Trophoblast cell (in vitro differentiated cells and primary cell): ENCODE results near the gene MAP1A.

Experiments used
- DNase-seq, 2 donors: peaks; one replicate each; pipeline ENCODE4 v3.0.0-alpha.2; 2016
- H2AFZ ChIP-seq: 2 replicates; pipeline ENCODE4 v1.6.1; 2013; ENCODE audit warnings: low read length, moderate library complexity, mild to moderate bottlenecking; ENCODE audit not compliant: insufficient read depth, poor library complexity
- H2AK5ac ChIP-seq: 2 replicates; pipeline ENCODE4 v1.6.1; 2013; ENCODE audit warnings: mild to moderate bottlenecking, low read length
- H2BK120ac ChIP-seq: 2 replicates; pipeline ENCODE4 v1.6.1; 2013; ENCODE audit warnings: low read length, mild to moderate bottlenecking, moderate library complexity; ENCODE audit not compliant: insufficient read depth, poor library complexity
- H2BK12ac ChIP-seq: 2 replicates; pipeline ENCODE4 v1.6.1; 2013; ENCODE audit warnings: mild to moderate bottlenecking, low read length, moderate library complexity
- H2BK5ac ChIP-seq: 2 replicates; pipeline ENCODE4 v1.6.1; 2013; ENCODE audit warnings: low read length, low read depth, moderate library complexity, mild to moderate bottlenecking; ENCODE audit not compliant: poor library complexity
- H3K14ac ChIP-seq: 2 replicates; pipeline ENCODE4 v1.6.1; 2013; ENCODE audit warnings: mild to moderate bottlenecking, low read length
- H3K18ac ChIP-seq: 2 replicates; pipeline ENCODE4 v1.6.1; 2013; ENCODE audit warnings: mild to moderate bottlenecking, low read length
- H3K23ac ChIP-seq: 2 replicates; pipeline ENCODE4 v1.6.1; 2013; ENCODE audit warnings: low read length
- H3K27ac ChIP-seq: 2 replicates; pipeline ENCODE4 v1.5.1; 2013; ENCODE audit warnings: low read depth, mild to moderate bottlenecking, inconsistent platforms, low read length, moderate library complexity
- H3K27me3 ChIP-seq: 2 replicates; pipeline ENCODE4 v1.6.1; 2013; ENCODE audit warnings: inconsistent platforms, mild to moderate bottlenecking, low read length, moderate library complexity; ENCODE audit not compliant: insufficient read depth
- H3K36me3 ChIP-seq, 2 experiments: 1 replicate in 1 of 2; 2 replicates in 1 of 2; pipeline ENCODE4 v1.6.1; 2013; ENCODE audit warnings: low read length in 2 of 2, mild to moderate bottlenecking in 2 of 2, moderate library complexity in 1 of 2; ENCODE audit not compliant: insufficient read depth in 2 of 2, control insufficient read depth in 1 of 2
- H3K4ac ChIP-seq: 2 replicates; pipeline ENCODE4 v1.6.1; 2013; ENCODE audit warnings: low read depth, mild to moderate bottlenecking, low read length, moderate library complexity
- H3K4me1 ChIP-seq, 2 experiments: 1 replicate in 1 of 2; 2 replicates in 1 of 2; pipeline ENCODE4 v1.6.1; 2013; ENCODE audit warnings: low read length in 2 of 2, mild to moderate bottlenecking in 2 of 2, moderate library complexity in 1 of 2; ENCODE audit not compliant: insufficient read depth in 2 of 2, control insufficient read depth in 1 of 2
- H3K4me2 ChIP-seq: 2 replicates; pipeline ENCODE4 v1.6.1; 2013; ENCODE audit warnings: inconsistent platforms, mild to moderate bottlenecking, low read length, moderate library complexity
- H3K4me3 ChIP-seq: 2 replicates; pipeline ENCODE4 v1.5.1; 2013; ENCODE audit warnings: mild to moderate bottlenecking, low read depth, low read length, inconsistent platforms
- H3K79me1 ChIP-seq: one replicate; pipeline ENCODE4 v1.6.1; 2013; ENCODE audit warnings: low read length
- H3K79me2 ChIP-seq: 2 replicates; pipeline ENCODE4 v1.6.1; 2013; ENCODE audit warnings: low read length, mild to moderate bottlenecking; ENCODE audit not compliant: control insufficient read depth, insufficient read depth, poor library complexity
- H3K9ac ChIP-seq: 2 replicates; pipeline ENCODE4 v1.6.1; 2013; ENCODE audit warnings: mild to moderate bottlenecking, low read length
- H3K9me3 ChIP-seq: 2 replicates; pipeline ENCODE4 v1.6.1; 2013; ENCODE audit warnings: low read depth, mild to moderate bottlenecking, control low read depth, inconsistent platforms, low read length; ENCODE audit not compliant: insufficient read depth
- H4K12ac ChIP-seq: 2 replicates; pipeline ENCODE4 v1.6.1; 2013; ENCODE audit warnings: low read depth, mild to moderate bottlenecking, low read length, moderate library complexity
- H4K8ac ChIP-seq: 2 replicates; pipeline ENCODE4 v1.6.1; 2013; ENCODE audit warnings: low read depth, mild to moderate bottlenecking, low read length, moderate library complexity
- H4K91ac ChIP-seq: one replicate; pipeline ENCODE4 v1.6.1; 2013; ENCODE audit warnings: low read depth, mild to moderate bottlenecking, low read length, moderate library complexity
- WGBS: extraction: QIAGEN DNeasy Blood & Tissue Kit; methylation state at CpG from one replicate; pipeline ENCODE4 v1.1.7; 2013; ENCODE audit warnings: missing lambda C conversion rate; ENCODE audit not compliant: insufficient read length, insufficient coverage; ENCODE audit errors: extremely low coverage; 5-methylcytosine and 5-hydroxymethylcytosine counted together

MAP1A gene

DNA sequence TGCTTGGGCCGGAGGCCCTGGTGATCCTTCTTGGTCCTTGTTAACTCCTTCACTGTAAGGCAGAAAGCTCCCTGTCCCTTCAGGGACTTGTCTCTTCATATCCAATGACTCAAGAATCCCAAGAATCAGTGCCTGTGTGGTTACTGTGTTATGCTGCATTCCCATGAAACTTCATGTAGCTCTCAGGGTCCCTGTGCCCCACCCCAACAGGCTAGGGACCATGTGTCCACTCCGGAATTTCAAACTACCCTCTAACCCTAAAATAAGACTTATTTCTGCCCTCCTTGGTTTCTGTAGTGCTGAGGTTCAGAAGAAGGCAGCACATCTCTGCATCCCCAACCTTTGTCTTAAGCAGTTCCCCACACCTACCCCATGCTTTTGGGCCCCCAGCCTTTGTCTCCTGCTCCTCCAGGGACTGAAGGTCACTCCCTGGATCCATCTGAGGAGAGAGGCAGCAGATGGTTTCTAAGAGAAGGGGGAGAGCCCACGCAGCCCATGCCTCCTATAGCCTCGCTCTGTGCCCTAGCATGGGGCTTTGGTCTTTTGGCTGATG, 531 bp upstream of the MAP1A start:
- no peak for DNase-seq
- Histone ChIP-seq H2AK5ac (no peak overlapping the region), H3K4me1 (peaks cover 9 to 21% of the 10 kb centered on the region in 2 experiments), H4K12ac (no peak overlapping the region), H3K79me2 (no peaks in the 10 kb centered on the region), H3K36me3 (peaks cover 4 to 7% of the 10 kb centered on the region in 2 experiments), H4K91ac (peak overlapping the region; percentile 64), H3K79me1 (peaks cover 6% of the 10 kb centered on the region), H3K4me2 (peak overlapping the region; percentile 53), H3K9ac (no peak overlapping the region), H3K27ac (no peak overlapping the region), H3K23ac (no peak overlapping the region), H3K4ac (no peak overlapping the region), H2BK120ac (peak overlapping the region; percentile 55), H2BK12ac (peak overlapping the region; percentile 39), H3K14ac (peak overlapping the region; percentile 18), H3K4me3 (no peak overlapping the region), H2BK5ac (no peak overlapping the region), H2AFZ (peak overlapping the region; percentile 48), H3K18ac (peak overlapping the region; percentile 48), H3K27me3 (no peaks in the 10 kb centered on the region), H3K9me3 (no peaks in the 10 kb centered on the region), H4K8ac (no peak overlapping the region)
- no CpG with 5 or more reads among the region's 4 CpGs for WGBS

DNA sequence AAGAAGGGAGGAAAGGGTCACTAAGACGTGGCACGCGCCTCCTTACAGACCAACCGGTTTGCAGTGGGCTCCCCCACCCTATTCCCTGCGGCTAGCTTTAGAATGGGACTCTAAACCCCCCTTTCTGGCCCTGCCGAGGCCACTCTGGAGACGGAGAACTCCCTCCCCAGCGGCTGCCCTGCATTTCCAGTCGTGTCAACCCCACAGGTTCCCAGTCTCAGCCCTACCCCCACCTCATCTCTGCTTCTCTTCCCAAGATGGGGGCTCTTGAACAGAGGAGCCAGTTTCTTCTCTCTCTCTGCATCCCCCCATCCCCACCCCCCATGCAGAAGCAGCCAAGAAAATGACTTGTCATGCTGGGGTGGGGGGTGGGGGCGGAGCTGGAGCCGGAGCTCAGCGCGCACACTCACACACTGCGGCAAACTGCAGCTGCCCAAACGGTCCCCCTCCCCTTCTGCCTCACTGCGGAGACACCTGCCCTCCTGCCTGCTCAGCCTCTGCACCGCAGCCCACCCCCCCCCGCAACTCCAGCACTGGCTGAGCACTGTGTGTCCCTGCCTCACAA, 871 bp downstream of the MAP1A start:
- WGBS, result no CpG with 5 or more reads among the region's 18 CpGs
- Histone ChIP-seq H3K23ac (no peak overlapping the region), H3K36me3 (peaks cover 8 to 9% of the 10 kb centered on the region in 2 experiments), H4K91ac (no peak overlapping the region), H2AFZ (peak overlapping the region; percentile 27), H4K12ac (no peak overlapping the region), H2BK5ac (no peak overlapping the region), H3K79me1 (peaks cover 6% of the 10 kb centered on the region), H3K4ac (no peak overlapping the region), H2AK5ac (no peak overlapping the region), H3K79me2 (no peaks in the 10 kb centered on the region), H3K9ac (peak overlapping the region; percentile 13), H3K27me3 (no peaks in the 10 kb centered on the region), H3K4me1 (peaks cover 9 to 21% of the 10 kb centered on the region in 2 experiments), H3K4me3 (peak overlapping the region; percentile 56), H3K4me2 (peak overlapping the region; percentile 85), H2BK12ac (no peak overlapping the region), H4K8ac (peak overlapping the region; percentile 13), H3K14ac (no peak overlapping the region), H3K18ac (no peak overlapping the region), H3K9me3 (no peaks in the 10 kb centered on the region), H2BK120ac (no peak overlapping the region), H3K27ac (no peak overlapping the region)
- DNase-seq, result no peak

GRCh38 chr15:43519196-43519595, 1.8 kb downstream of the MAP1A start:
- Histone ChIP-seq H3K79me2 (no peaks in the 10 kb centered on the region), H3K79me1 (peaks cover 6% of the 10 kb centered on the region), H2AK5ac (no peak overlapping the region), H4K8ac (no peak overlapping the region), H3K4me1 (peaks cover 9 to 21% of the 10 kb centered on the region in 2 experiments), H2BK5ac (no peak overlapping the region), H4K12ac (no peak overlapping the region), H3K9ac (no peak overlapping the region), H3K27ac (no peak overlapping the region), H3K4ac (no peak overlapping the region), H3K27me3 (no peaks in the 10 kb centered on the region), H4K91ac (no peak overlapping the region), H3K9me3 (no peaks in the 10 kb centered on the region), H3K18ac (no peak overlapping the region), H2BK12ac (no peak overlapping the region), H3K4me3 (no peak overlapping the region), H3K23ac (no peak overlapping the region), H3K36me3 (peaks cover 11 to 12% of the 10 kb centered on the region in 2 experiments), H2BK120ac (no peak overlapping the region), H3K4me2 (no peak overlapping the region), H3K14ac (no peak overlapping the region), H2AFZ (no peak overlapping the region)
- no CpG with 5 or more reads among the region's 2 CpGs for WGBS
- DNase-seq, result no peak

GRCh38 chr15:43520138-43520537, 2.7 kb downstream of the MAP1A start:
- peaks cover 6% of the 10 kb centered on the region for H3K79me1 ChIP-seq
- H3K14ac ChIP-seq, result no peak overlapping the region
- H2AK5ac ChIP-seq, result no peak overlapping the region
- H3K36me3 ChIP-seq, result peaks cover 11 to 16% of the 10 kb centered on the region in 2 experiments
- no peak overlapping the region for H2BK5ac ChIP-seq
- H3K9me3 ChIP-seq, result no peaks in the 10 kb centered on the region
- no peaks in the 10 kb centered on the region for H3K79me2 ChIP-seq
- no peak overlapping the region for H3K9ac ChIP-seq
- peaks cover 9 to 19% of the 10 kb centered on the region in 2 experiments for H3K4me1 ChIP-seq
- no peak overlapping the region for H3K18ac ChIP-seq
- no peak overlapping the region for H2AFZ ChIP-seq
- no peak overlapping the region for H2BK120ac ChIP-seq
- no peak for DNase-seq
- no peak overlapping the region for H4K91ac ChIP-seq
- no peak overlapping the region for H4K8ac ChIP-seq
- no peak overlapping the region for H3K27ac ChIP-seq
- H2BK12ac ChIP-seq, result no peak overlapping the region
- no CpG with 5 or more reads among the region's 2 CpGs for WGBS
- no peak overlapping the region for H4K12ac ChIP-seq
- no peak overlapping the region for H3K4me2 ChIP-seq
- H3K4me3 ChIP-seq, result no peak overlapping the region
- H3K4ac ChIP-seq, result no peak overlapping the region
- H3K27me3 ChIP-seq, result no peaks in the 10 kb centered on the region
- no peak overlapping the region for H3K23ac ChIP-seq
